Upper lobe of left lung (tissue), 4 donors: ENCODE results near the gene SLC16A11.

Source experiments
- POLR2A ChIP-seq, 4 donors: fragments of 450-650 bp; IDR thresholded peaks; one replicate each; pipeline ENCODE4 v1.5.1; 2016 to 2017; ENCODE audit warnings: antibody characterized with exemption in 4 of 4, mild to moderate bottlenecking in 2 of 4
- TF ChIP-seq, protein P1 (sequence below), 6 experiments: fragments of 450-650 bp in 4 of 6; fragments of 200-600 bp in 2 of 6; sonication (generic) in 2 of 6; IDR thresholded peaks; one replicate each; pipeline ENCODE4 v1.5.1; 2016 to 2019; ENCODE audit warnings: antibody characterized with exemption in 6 of 6

DNA sequence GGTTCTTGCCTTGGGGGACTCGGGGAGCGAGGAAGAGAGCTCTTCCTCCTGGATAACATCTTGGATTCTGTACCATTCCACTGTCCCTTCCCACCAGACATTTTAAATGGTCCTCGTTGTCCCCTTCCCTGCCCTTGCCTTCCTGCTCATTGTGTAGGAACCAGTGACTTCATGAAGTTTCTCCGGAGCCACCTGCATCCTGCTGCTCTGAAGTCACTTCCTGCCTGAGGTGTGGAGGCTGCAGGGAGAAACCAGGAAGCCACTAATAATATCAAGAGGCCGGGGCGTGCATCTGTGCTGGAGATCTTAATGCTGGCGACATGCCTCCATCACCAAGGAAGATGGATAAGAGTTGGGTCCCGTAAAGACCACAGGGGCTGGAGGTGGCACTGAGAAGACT lies 14.2 kb downstream of the SLC16A11 start:
- TF ChIP-seq, protein P1, sequence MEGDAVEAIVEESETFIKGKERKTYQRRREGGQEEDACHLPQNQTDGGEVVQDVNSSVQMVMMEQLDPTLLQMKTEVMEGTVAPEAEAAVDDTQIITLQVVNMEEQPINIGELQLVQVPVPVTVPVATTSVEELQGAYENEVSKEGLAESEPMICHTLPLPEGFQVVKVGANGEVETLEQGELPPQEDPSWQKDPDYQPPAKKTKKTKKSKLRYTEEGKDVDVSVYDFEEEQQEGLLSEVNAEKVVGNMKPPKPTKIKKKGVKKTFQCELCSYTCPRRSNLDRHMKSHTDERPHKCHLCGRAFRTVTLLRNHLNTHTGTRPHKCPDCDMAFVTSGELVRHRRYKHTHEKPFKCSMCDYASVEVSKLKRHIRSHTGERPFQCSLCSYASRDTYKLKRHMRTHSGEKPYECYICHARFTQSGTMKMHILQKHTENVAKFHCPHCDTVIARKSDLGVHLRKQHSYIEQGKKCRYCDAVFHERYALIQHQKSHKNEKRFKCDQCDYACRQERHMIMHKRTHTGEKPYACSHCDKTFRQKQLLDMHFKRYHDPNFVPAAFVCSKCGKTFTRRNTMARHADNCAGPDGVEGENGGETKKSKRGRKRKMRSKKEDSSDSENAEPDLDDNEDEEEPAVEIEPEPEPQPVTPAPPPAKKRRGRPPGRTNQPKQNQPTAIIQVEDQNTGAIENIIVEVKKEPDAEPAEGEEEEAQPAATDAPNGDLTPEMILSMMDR (IDR thresholded peaks at IDR 0.05), result no peak
- peak in 1 of 4 donors; percentile 19 for TF ChIP-seq POLR2A (IDR thresholded peaks at IDR 0.05)
